NCI-H1417 (cell line): Measurements from ENCODE around the gene SETD3.

Experiments used
- DNase-seq, 3 experiments: peaks; one replicate each; lab custom pipeline; 2025; lab: John Stamatoyannopoulos, UW

Gene SETD3

DNA sequence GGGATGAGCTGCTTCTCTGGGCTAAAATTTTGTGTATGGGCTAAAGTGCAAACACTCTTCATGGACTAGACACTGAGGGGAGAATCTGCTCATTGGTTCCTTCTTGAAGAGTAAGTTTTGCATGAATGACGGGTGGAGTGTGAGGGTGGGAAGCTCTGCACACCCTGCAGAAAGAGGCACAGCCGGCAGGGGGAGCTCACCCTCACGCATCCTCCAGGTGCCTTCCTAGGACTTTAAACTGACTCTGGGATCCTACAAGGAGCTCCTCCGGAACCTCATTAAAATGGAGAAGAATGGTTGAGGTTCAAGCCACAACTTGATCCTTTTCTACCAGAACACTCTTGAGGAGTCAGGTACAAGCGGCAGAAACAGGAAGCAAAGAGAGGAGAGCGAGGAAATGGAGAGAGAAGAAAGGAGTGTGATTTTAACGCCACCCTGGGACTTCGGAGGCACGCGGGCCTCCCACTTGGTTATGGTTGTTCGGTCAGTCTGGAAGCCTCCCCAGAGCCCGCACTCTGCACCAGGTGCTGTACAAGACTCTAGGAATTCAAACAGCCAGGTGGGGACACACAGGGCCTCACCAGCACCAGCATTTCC, 87.5 kb downstream of the SETD3 start:
- DNase-seq, result peak in 1 of 3 experiments; percentile 60

DNA sequence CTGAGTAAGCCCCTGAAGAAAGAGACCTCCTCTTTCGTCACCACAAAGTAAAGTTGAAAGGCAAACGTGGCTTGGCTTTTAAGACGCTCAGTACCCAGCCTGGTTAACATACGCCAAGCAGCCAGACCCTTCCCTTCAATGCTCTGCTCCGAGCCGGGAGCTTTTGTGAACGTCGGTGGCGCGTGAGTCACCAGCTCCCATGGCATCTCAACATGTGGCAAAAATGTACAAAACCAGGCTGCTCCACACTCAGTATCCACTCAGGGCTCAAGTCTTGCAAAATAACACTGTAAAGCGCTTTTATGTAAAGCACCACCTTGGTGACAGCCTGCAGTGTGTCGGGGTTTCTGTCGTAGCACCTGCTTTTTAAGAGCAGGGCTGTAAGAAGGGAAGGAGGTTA, 89.0 kb downstream of the SETD3 start:
- no peak for DNase-seq

DNA sequence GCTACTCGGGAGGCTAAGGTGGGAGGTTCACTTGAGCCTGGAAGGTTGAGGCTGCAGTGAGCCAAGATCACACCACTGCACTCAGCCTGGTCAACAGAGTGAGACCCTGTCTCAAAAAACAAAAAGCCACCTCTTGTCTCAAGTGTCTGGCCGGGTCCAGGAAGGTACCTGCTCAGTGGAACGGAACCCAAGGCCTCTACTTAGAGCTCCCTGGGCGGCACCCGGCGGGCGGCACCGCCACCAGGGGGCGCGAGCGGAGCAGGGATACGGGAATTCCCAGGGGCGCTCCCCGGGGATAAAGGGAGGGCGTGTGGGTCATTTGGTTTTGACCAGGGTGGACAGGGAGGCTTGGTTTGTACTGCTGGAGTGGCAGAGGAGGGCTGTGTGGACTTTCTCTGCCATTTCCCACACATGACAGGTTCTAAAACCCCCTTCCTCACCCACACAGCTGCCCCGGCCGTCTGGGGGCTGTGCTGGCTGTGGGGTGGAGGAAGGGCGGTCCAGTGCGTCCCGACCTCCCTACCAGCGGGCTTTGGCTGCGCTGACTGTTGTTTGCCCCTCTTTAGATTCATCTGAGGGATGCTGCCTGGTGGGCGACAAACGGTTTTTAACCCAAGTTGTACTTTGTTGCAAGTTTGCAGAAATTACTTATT, 91.4 kb downstream of the SETD3 start:
- DNase-seq, result peak in 1 of 3 experiments; percentile 20

DNA sequence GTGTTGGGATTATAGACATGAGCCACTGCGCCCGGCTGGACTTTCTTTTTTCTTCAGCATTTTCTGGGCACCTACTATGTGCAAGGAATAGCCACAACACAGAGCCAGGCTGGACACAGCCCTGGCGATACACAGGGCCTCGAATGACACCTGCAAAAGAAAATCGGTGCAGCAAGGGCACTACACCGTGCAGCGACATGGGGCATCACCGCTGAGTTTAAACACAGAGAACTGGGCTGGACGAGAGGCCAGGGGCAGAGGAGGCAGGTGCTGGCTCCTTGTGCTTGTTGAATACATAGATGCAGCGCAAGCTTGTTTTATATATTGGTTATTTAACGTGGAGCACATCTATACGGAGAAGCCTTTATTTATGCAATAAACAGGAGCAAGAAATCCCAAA, 92.4 kb downstream of the SETD3 start:
- DNase-seq, result no peak

DNA sequence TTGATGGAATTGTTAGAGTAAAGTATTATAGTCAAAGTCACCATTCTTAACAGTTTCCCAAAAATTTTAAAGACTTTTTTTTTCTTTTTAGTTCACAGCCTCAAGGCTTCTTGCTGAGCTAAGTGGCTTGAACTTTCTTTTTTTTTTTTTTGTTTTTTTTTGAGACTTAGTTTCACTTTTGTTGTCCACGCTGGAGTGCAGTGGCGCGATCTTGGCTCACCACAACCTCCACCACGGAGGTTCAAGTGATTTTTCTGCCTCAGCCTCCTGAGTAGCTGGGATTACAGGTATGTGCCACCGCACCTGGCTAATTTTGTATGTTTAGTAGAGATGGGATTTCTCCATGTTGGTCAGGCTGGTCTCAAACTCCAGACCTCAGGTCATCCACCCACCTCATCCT, 92.8 kb downstream of the SETD3 start:
- no peak for DNase-seq

DNA sequence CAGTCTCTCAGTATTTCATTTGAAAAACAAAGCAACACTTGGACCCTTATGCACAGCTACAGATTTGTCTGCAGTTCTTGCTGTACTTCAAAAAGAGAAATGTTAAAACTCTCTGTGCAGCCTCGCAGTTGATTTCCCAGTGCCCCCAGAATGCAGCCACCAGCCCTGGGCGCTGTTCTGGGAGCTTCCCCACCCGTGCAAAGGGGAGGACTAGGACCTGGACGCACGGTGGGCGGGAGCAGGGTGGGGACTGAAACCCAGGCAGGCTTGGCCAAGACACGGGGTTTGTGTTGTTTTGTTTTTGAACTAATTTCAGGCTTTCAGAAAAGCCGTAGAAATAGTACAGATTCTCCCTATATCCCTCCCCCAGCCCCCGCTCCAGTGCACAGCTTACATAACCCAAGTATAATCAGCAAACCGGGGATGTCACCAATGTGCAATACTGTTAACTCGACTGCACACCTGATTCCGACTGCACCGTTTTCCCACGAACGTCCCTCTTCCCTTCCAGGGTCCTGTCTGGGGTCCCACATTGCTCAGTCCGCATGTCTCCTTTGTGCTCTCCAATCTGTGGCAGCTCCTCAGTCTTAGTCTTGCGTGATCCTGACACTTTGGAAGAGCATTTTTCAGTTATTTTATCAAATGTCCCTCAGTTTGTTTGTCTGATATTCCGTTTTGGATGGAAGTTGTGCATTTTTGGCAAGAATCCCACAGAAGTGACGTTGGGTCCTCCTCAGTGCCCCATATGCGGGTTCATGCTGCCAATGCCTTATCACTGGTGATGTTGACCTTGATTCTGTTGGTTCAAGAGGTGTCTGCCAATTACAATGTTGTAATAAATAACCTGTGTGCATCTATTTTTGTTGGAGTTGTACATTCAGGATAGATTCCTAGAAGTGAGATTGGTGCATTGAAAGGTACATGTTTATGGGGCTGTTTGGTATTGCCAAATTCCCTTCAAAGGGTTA, 95.9 kb downstream of the SETD3 start:
- no peak for DNase-seq

DNA sequence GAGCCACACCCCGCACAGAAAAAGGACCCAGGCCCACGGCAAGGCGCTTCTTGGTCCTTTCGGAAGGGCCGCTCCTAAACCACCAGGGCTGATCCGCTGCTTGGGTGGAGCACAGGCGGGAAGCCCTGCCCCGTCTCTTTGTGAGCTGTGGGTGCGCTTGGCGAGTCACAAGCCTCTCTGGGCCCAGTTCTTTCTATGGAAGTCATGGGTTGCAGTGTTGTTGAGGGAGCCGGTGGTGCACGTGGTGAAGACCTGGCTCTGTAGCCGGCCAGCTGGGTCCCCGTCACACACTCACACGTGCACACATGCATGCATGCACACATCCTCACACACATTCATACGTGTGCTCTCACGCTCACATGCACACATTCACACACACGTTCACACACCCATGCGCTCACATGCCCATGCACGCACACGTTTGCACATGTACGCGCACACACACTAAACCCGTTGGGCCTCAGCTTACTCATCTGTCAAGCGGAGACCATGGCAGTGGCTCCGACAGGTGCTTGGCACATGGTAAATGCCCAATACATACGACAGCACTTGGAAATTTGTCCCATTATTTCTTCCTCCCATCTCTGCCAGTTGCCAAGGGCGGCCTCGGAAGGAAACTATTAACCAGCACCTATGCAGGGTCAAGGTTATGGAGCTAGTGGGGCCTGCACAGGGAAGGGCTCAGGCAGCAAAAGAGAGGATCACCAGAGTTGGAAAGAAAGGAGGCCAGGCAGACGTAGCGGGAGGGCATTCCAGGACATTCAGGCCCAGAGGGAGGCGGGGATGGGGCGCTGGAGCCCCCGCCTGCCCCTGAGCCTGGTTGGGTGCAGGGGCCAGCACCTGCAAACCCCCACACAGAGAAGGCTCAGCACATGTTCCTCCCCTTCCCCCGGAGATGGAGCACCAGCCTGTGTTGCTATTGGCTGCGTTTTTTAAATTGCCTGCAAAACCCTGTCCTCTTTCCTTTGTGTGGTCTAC, 96.9 kb downstream of the SETD3 start:
- no peak for DNase-seq

DNA sequence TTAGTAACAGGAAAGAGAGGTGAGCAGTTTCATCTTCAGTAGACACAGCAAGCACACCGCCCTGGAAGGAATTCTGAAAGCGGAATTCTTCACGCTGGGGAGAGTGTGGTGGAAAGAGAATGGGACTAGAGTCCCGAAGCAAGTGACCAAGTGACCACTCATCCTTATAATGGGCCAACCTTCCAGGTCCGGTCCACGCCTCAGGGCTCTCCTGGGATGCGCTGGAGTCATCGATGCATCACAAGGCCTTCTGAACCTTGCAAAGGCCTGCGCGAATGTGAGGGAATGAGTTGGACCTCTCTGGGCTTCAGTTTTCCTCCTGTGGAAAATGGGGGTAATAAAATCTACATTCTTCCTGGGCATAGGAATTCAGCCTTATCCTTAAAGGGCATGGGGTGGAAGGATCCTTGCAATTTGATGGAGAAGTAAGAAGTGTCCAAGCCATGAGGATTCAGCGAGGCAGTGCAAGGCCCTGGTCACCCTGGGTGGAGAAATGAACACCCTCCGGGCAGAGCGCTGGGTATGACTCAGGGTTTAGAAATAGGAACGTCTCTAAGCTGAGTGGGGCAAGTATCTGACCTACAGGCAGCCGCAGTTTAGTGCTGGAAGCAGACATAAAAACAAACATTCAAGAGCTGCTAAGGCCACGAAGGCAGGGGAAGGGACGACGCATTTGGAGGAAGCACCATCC, 97.7 kb downstream of the SETD3 start:
- no peak for DNase-seq

DNA sequence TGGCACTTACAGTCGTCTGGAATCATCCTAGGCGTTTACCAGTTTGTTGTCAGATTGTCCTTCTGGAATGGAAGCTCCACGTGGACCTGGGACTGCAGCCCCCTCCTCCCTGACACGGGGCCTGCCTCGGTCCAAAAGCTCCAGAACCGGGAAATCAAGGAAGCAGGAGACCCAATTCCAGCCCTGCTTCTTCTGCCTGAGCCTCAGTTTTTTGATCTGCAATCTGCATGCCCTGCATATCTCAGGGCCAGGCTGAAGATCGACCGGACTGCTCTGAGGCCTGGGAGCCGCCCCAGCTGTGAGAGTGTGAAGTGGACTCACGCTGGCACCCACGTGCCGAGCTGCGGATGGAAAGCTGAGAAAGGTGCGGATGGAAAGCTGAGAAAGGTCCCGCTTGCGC, 98.6 kb downstream of the SETD3 start:
- DNase-seq, result peak in 2 of 3 experiments; percentile 20 to 58

DNA sequence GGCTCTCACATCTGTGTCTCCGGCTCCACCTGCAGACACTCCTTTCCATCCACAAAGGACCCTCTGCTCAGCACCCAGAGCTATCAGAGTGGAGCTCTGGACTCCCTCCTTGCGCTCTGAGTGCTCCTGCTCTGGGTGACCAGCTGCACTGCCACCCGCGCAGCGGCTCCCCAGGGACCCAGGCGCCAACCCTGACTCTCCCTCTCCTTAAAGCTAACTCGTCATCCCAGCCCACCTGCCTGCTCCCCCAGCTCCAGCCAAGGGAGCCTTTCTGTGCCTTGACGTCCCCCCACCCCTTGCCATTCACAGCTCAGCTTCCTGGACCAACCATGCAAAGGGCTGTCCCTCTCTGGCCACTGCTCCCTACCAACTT, 99.0 kb downstream of the SETD3 start:
- DNase-seq, result peak in 1 of 3 experiments; percentile 45

DNA sequence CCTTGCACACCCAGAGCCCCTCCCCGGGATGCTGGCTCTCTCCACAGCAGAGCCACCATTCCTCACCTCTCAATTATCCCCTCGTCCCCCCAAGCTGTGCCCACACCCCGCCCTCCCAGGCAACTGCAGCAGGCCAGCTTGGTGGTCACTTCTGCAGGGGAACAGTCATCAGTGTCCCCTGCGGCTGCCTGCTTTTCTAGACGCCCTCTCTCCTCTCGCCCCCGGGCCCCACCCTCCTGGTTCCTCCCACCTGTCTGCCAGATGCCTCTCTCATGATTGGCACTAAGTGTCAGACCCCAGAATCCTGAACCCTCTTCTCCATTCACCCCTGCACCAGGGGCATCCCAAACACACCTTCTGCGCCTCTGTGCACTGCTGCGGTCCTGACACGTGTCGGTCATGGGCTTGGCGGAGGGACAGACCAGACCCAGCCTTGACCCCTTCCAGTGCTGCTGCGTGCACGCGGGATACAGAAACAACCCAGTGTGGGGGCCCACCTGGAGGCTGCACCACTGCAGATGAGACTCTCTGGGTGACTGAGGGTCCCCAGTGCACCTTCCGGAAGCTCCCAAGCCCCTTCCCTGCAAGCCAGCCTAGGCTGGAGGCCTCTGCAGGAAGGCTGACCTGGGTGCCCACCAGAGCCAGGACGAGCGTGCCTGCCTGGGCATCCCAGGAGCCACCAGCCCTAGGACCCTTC, 99.5 kb downstream of the SETD3 start:
- DNase-seq, result no peak

DNA sequence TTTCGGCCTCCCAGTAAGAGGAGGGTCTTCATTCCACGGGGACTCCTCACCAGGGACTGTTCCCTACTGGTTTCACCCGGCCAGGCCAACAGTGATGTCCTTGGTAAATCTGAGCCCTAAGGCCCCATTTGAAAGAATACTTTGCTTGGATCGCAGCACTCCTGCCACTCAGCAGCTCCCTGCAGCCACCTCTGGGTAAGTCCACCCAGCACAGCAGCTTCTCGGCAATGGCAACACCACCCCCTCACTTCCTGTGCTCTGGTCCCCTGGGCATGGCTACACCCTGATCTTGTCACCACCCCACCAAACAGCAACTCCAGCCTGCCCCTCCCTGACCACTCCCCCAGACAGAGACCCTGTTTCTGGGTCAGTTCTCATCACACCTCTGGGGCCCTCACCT, 100.3 kb downstream of the SETD3 start:
- no peak for DNase-seq

DNA sequence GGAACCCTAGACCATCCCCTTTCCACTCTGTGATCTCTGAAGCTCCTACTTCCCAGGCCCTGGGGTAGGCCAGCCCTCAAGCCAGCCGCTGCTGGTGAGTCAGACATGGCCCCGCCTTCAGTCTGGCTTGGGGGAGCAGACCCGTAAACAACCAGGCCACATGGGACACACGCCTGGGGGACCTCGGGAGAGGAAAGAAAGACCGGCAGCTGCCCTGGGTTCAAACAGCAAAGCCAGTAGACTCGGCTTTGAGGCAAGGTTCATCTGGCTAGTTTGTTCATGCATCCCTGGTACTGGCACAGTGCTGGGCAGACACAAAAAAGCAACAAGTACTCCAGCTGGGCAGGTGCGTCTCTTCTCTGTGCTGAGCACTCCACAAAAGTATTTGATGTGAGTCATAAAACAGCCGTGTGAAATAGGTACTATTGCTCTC, 101.9 kb downstream of the SETD3 start:
- DNase-seq, result no peak

DNA sequence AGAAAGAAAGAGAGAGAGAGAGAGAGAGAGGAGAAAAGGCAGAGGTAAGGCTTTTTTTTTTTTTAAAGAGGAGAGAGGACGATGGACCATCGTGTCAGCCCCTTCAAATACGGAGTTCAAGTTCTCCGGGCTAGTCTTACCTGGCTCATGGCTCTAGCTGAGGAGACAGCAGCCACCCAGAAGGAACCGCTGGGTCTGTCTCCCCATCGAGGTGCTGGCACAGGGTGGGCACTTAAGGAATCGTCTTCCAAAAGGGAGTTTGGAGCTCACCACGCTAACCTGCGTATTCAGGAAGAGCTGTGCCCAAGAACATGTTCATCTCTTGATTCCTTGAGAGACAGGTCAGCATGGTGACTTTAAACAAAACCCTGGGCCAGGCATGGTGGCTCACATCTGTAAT, 102.7 kb downstream of the SETD3 start:
- no peak for DNase-seq

DNA sequence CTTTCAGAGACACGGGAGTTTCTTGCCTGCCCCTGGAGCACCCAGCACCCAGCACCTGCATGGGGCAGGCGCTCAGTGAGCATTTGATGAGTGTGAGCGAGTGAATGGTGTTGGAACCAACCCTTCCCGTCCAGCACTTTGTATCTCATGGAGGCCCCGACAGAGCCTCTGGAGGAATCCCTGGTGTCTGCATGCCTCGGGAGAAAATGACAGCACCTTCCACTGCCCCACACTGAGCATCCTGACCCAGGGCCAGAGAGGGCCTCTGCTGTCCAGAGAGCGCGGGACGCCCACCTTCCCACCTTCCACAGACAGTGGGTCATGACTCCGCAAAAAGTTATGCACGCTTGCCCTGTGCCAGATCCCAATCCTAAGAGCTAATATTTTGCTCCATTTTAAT, 105.7 kb downstream of the SETD3 start:
- DNase-seq, result no peak

DNA sequence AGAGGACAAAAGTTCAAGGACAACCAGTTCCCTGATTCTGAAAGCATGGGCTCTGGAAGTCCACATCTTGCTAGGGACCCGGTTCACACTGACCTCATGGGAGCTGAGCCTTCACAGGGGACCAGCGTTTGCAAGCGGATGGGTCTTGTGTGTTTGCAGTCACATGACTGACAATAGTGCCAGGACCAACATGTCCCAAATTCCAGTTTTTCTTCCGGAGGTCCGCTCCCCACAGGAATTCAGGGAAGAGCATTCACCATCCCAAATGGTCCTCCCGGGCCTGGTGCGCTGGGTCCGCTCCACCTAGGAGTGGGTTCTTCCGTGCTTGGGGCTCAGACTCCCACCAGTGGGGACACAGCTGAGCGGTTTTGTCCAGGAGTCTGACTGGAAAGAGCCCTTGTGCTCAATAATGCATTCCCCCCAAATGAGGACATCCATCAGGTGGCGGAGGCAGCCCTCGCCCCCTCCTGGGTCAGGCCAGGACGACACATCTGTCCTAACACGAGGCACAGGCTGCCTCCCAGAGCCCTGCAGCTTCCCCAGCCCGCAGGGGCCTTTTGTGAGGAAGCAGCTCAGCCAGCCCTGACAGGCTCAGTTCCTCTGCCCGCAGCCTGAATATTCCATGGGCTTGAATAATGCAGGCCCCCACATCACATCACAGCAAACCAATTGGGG, 116.9 kb downstream of the SETD3 start:
- no peak for DNase-seq

DNA sequence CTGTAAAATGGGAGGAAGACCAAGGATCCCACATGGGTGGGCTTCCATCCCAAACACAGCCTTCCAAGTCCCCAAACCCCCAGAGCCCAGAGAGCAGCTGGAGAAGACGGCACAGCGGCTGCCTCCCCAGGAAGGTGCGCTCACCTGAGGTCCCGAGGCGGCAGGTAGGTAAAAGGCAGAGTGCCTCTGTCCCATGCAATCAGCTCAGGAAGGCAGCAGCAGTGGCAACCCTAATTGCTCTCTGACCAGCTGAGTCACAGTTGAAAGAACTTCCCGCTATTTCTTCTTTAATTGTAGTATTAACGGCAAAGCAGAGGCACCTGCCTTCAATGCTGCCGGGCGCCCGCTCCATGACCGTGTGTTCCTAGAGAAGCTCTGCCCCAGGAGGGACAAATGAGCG, 117.6 kb downstream of the SETD3 start:
- no peak for DNase-seq

DNA sequence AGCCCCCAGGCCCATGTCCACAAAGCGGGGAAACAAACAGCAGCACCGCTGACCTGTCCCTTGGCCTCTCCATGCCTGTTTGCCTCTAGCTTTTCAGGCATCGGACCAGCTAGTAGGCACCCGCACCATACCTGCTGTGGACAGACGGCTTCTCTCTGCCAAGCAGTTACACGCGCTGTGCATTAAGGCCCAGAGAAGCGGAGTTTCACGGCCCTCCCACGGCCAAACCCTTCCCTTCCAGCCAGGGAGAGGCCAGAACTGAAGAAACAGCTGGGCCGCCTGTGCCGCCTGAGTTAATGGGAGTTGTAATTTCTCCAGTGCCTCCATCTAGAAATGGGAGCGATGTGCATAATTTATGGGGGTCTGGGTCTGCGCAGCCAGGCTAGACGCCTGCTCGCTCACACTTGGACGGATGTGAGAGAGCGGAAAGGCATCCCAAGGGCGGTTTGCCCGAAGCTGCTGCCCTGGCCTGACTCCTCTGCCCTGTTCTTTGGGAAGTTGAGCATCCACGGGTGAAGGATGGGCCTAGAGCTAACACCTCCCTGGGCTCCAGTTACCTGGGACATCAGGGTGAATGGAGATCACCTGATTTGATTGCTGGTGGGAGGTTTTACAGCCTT, 119.0 kb downstream of the SETD3 start:
- no peak for DNase-seq

DNA sequence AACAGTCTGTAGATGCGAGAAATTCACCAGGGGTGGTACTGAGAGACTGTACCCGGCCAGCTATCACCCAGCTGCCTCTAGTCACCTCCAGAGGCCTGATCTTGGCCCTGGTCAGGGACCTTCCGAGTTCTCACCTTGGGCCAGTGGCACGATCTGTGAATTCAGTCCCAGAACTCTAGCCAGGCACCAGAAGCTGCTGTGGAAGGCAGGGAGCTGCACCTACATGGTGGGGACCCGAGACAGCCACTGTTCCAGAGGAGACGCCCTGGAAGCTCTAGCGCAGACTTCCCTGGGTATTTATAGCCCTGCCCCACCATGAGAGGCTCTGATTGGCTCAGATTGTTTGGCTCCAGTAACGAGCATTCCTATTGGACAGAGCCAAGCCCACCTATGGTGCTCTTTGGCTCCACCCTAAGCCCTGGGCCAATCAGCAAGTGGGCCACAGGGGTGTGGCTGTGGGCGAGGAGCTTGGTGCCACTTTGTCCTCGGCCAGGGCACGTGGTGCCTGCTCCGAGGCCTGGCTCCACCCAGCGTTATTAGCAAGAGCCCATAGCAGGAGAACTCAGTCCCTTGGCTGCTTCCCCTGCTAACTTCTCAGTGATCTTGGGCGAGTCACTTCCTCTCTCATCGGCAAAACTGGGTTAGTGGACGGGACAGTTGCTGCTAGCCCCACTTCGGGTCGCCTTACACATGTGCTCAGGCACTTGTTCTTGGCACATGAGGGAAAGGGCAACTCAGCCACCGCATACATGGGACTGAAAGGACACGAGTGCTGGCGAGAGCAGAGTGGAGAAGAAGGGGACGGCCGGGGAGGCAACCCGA, 119.7 kb downstream of the SETD3 start:
- DNase-seq, result no peak
